OCI-LY7 (cell line): Measurements from ENCODE around the gene PNRC1. TPM values are rescaled to one million over a fixed set of nuclear protein-coding genes. Genes with fewer than 3 reads are reported as not detected.

Experiments used
- BruUV-seq: library from RNA; stranded (reverse); fragments of 400-500 nt; replicated peaks from 2 replicates; lab custom pipeline; 2021; lab: Mats Ljungman, UMichigan
- CTCF ChIA-PET: fragments of 300-600 bp; sonication (Branson Sonifier 250); formaldehyde crosslinking; loops from one replicate; lab custom pipeline; 2022; ENCODE audit warnings: antibody characterized with exemption; ENCODE audit not compliant: unreplicated experiment; lab: Charles Lee
- POLR2A ChIA-PET: fragments of 300-600 bp; sonication (Branson Sonifier 250); formaldehyde crosslinking; loops from one replicate; lab custom pipeline; 2022; ENCODE audit warnings: antibody characterized with exemption; lab: Charles Lee
- DNase-seq: peaks from one replicate; pipeline ENCODE4 v3.0.0-alpha.2; 2015; ENCODE audit warnings: low spot score
- H2AFZ ChIP-seq: fragments of 200-600 bp; sonication (generic), shearing (Covaris generic); 2 replicates; pipeline ENCODE4 v1.6.1; 2014; ENCODE audit warnings: mild to moderate bottlenecking, antibody characterized with exemption, low read length, moderate library complexity
- H3K27ac ChIP-seq: fragments of 200-600 bp; sonication (generic); 2 replicates; pipeline ENCODE4 v1.5.1; 2014; ENCODE audit warnings: mixed run types, low read depth, mild to moderate bottlenecking, moderate library complexity, low read length, inconsistent platforms; ENCODE audit not compliant: poor library complexity, severe bottlenecking
- H3K36me3 ChIP-seq: fragments of 200-600 bp; sonication (generic); 2 replicates; pipeline ENCODE4 v1.6.1; 2014; ENCODE audit warnings: mild to moderate bottlenecking, antibody characterized with exemption, low read length, moderate library complexity, mixed read lengths; ENCODE audit not compliant: insufficient read depth
- H3K4me1 ChIP-seq: fragments of 200-600 bp; sonication (generic); 2 replicates; pipeline ENCODE4 v1.5.1; 2014; ENCODE audit warnings: mild to moderate bottlenecking, low read length; ENCODE audit not compliant: insufficient read depth, poor library complexity, severe bottlenecking
- H3K4me2 ChIP-seq: fragments of 200-600 bp; sonication (generic); 2 replicates; pipeline ENCODE4 v1.6.1; 2014; ENCODE audit warnings: mild to moderate bottlenecking, low read length
- H3K4me3 ChIP-seq: fragments of 200-600 bp; sonication (generic); 2 replicates; pipeline ENCODE4 v1.5.1; 2014; ENCODE audit warnings: mild to moderate bottlenecking, low read depth, low read length; ENCODE audit not compliant: poor library complexity, severe bottlenecking
- H3K79me2 ChIP-seq: fragments of 200-600 bp; sonication (generic); 2 replicates; pipeline ENCODE4 v1.6.1; 2016; ENCODE audit warnings: low read depth, mild to moderate bottlenecking, low read length, moderate library complexity, mixed read lengths; ENCODE audit not compliant: insufficient read depth
- H3K9me2 ChIP-seq: fragments of 200-600 bp; sonication (generic); 2 replicates; pipeline ENCODE4 v1.6.1; 2016; ENCODE audit warnings: mild to moderate bottlenecking, low read length, mixed read lengths; ENCODE audit not compliant: insufficient read depth
- H3K9me3 ChIP-seq: fragments of 200-600 bp; sonication (generic); 2 replicates; pipeline ENCODE4 v1.6.1; 2014; ENCODE audit warnings: mild to moderate bottlenecking, mixed run types, low read length, mixed read lengths
- H4K20me1 ChIP-seq: fragments of 200-600 bp; sonication (generic); 2 replicates; pipeline ENCODE4 v1.6.1; 2014; ENCODE audit warnings: mild to moderate bottlenecking, antibody characterized with exemption, low read length, moderate library complexity, mixed read lengths; ENCODE audit not compliant: insufficient read depth
- EZH2phosphoT487 ChIP-seq: fragments of 200-600 bp; sonication (generic); IDR thresholded peaks from 2 replicates; pipeline ENCODE4 v1.6.1; 2018; ENCODE audit warnings: low read depth, borderline replicate concordance, mild to moderate bottlenecking, mixed run types, antibody characterized with exemption, low read length, moderate library complexity, mixed read lengths
- intact Hi-C: fragments of 100-400 bp; cut with micrococcal nuclease; formaldehyde crosslinking; loops from one replicate; pipeline ENCODE4 v1.10.0; 2022; ENCODE audit not compliant: unreplicated experiment
- total RNA-seq, 2 experiments: library from RNA; depleted of rRNA in 1 of 2; stranded (reverse); fragments of >200 nt in 1 of 2; shearing (Covaris generic) in 1 of 2; gene quantifications; 2 replicates each; pipeline ENCODE4 v1.2.3, GENCODE V29; 2014 to 2022
- TF ChIP-seq, protein P1 (sequence below): fragments of 200-600 bp; sonication (generic); conservative IDR thresholded peaks from 2 replicates; pipeline ENCODE4 v1.5.1; 2014; ENCODE audit warnings: mild to moderate bottlenecking, antibody characterized with exemption, low read length, moderate library complexity, mixed read lengths

Gene PNRC1
- total RNA-seq, 2 experiments from 2014 or later = 26.7 to 53.0 TPM

DNA sequence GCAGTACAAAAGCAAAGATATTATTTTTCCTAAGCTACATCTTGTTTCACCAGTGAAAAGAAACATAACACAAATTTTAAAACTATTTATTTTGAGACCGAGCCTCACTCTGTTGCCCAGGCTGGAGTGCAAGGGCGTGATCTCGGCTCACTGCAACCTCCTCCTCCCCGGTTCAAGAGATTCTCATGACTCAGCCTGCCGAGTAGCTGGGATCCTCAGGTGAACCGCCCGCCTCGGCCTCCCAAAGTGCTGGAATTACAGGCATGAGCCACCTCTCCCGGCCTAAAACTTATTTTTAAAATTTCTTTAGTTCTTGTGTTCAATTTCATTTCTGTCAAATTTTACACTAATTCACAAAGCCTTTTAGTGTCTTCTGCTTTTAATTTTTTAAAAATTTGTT lies 31.4 kb downstream of the PNRC1 start:
- Histone ChIP-seq H2AFZ (no peak overlapping the region), H3K36me3 (no peaks in the 10 kb centered on the region), H3K79me2 (no peaks in the 10 kb centered on the region), H3K4me1 (no peaks in the 10 kb centered on the region), H3K9me3 (no peaks in the 10 kb centered on the region), H3K27ac (no peak overlapping the region), H3K4me2 (no peak overlapping the region), H3K4me3 (no peak overlapping the region), H4K20me1 (no peaks in the 10 kb centered on the region), H3K9me2 (no peaks in the 10 kb centered on the region)
- DNase-seq = no peak
- ChIA-PET CTCF (no interaction called here), POLR2A (interaction anchor here (1.5 kb wide), 1 partner anchor 33 kb away, joined by 4 read pairs; the partner anchor contains the start of gene PM20D2)
- TF ChIP-seq, protein P1, sequence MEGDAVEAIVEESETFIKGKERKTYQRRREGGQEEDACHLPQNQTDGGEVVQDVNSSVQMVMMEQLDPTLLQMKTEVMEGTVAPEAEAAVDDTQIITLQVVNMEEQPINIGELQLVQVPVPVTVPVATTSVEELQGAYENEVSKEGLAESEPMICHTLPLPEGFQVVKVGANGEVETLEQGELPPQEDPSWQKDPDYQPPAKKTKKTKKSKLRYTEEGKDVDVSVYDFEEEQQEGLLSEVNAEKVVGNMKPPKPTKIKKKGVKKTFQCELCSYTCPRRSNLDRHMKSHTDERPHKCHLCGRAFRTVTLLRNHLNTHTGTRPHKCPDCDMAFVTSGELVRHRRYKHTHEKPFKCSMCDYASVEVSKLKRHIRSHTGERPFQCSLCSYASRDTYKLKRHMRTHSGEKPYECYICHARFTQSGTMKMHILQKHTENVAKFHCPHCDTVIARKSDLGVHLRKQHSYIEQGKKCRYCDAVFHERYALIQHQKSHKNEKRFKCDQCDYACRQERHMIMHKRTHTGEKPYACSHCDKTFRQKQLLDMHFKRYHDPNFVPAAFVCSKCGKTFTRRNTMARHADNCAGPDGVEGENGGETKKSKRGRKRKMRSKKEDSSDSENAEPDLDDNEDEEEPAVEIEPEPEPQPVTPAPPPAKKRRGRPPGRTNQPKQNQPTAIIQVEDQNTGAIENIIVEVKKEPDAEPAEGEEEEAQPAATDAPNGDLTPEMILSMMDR = no peak
- no peak for TF ChIP-seq EZH2phosphoT487
- BruUV-seq = no TSS peak
- intact Hi-C loops = no loop called here

DNA sequence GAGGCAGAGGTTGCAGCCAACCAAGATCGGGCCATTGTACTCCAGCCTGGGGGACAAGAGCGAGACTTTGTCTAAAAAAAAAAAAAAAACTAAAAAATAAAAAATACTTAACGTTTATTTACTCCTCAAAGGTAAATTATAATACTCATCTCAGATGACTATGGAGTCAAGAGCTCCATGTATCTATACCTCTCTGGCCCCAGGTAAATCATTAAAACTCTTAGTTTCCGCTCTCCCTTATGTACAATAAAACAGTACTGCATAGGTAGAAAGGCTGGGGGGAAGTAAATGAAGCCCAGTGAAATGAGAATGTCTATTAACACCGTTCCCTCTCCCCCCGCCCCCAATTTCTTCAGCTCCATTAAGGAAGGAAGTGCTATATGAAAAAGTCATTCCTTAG lies 36.2 kb downstream of the PNRC1 start:
- Histone ChIP-seq H3K79me2 (no peaks in the 10 kb centered on the region), H4K20me1 (no peaks in the 10 kb centered on the region), H3K9me3 (no peaks in the 10 kb centered on the region), H3K27ac (no peak overlapping the region), H3K4me3 (no peak overlapping the region), H3K9me2 (no peaks in the 10 kb centered on the region), H2AFZ (no peak overlapping the region), H3K4me1 (no peaks in the 10 kb centered on the region), H3K36me3 (no peaks in the 10 kb centered on the region), H3K4me2 (0 out of 2 replicates have a peak overlapping the region, but pooled peaks have one; percentile 39)
- no TSS peak for BruUV-seq
- CTCF ChIA-PET = interaction anchor here (0.6 kb wide), 1 partner anchor 70 kb away, joined by 3 read pairs; no protein-coding TSS in a partner anchor
- POLR2A ChIA-PET = no interaction called here
- no peak for DNase-seq
- no peak for TF ChIP-seq EZH2phosphoT487
- TF ChIP-seq, protein P1 = no peak
- intact Hi-C loops = no loop called here
